GM12878 (cell line): Measurements from ENCODE around the gene MXRA8. TPM values are rescaled to one million over a fixed set of nuclear protein-coding genes. Genes with fewer than 3 reads are reported as not detected.

Experiments used
- EED ChIP-seq: sonication (generic); IDR thresholded peaks from 2 replicates; pipeline ENCODE4 v1.6.1; 2016; ENCODE audit warnings: antibody characterized with exemption, low read depth
- GATAD2B ChIP-seq: fragments of 450-650 bp; conservative IDR thresholded peaks from 2 replicates; pipeline ENCODE4 v1.6.1; 2017; ENCODE audit warnings: low read depth, mild to moderate bottlenecking, moderate library complexity
- IKZF2 ChIP-seq, 2 experiments: fragments of 450-650 bp; IDR thresholded peaks; 2 replicates each; pipeline ENCODE4 v1.6.1; 2017; ENCODE audit warnings: mild to moderate bottlenecking in 2 of 2, moderate library complexity in 2 of 2
- JUND ChIP-seq: IDR thresholded peaks from 2 replicates; pipeline ENCODE4 v1.6.1; 2012; ENCODE audit warnings: low read depth, mild to moderate bottlenecking, low read length, improper control_type of control experiment, moderate library complexity
- KDM1A ChIP-seq: fragments of 200-600 bp; sonication (generic); IDR thresholded peaks from 2 replicates; pipeline ENCODE4 v1.6.1; 2016; ENCODE audit warnings: borderline replicate concordance
- RAD51 ChIP-seq: fragments of 450-650 bp; IDR thresholded peaks from 2 replicates; pipeline ENCODE4 v1.6.1; 2016; ENCODE audit warnings: moderate library complexity, mild to moderate bottlenecking, inconsistent platforms
- RFX5 ChIP-seq: IDR thresholded peaks from 2 replicates; pipeline ENCODE4 v1.6.1; 2011; ENCODE audit warnings: low read depth, low read length, improper control_type of control experiment
- SMAD1 ChIP-seq: fragments of 450-650 bp; IDR thresholded peaks from 2 replicates; pipeline ENCODE4 v1.6.1; 2018; ENCODE audit warnings: mild to moderate bottlenecking, low read depth; ENCODE audit not compliant: partially characterized antibody
- SREBF1 ChIP-seq: IDR thresholded peaks from 2 replicates; pipeline ENCODE4 v1.6.1; 2012; ENCODE audit warnings: mild to moderate bottlenecking, low read length
- STAT1 ChIP-seq: fragments of 450-650 bp; conservative IDR thresholded peaks from 2 replicates; pipeline ENCODE4 v1.6.1; 2014; ENCODE audit warnings: antibody characterized with exemption, mild to moderate bottlenecking
- polyA plus RNA-seq, 11 experiments: library from polyadenylated mRNA; depleted of rRNA in 4 of 11; unstranded in 6 of 11; stranded (reverse) in 5 of 11; fragments of >200 nt; fragmentation: Nextera tagmentation in 4 of 11; fragmentation: Illumina TruSeq in 1 of 11; extraction: Ambion mirVana in 4 of 11; extraction: Trizol in 1 of 11; gene quantifications; 1 replicate in 1 of 11; 2 replicates in 10 of 11; pipeline versions ENCODE4 v1.2.1 to v1.2.3, GENCODE V29; 2011 to 2016; ENCODE audit warnings: inconsistent platforms in 2 of 11, missing spikeins in 2 of 11, low read depth in 1 of 11
- total RNA-seq, 4 experiments: library from RNA; depleted of rRNA in 3 of 4; stranded (reverse); fragments of >200 nt in 3 of 4; fragmentation: Illumina TruSeq in 1 of 4; extraction: Trizol in 1 of 4; gene quantifications; 2 replicates each; pipeline versions ENCODE4 v1.2.1 to v1.2.3, GENCODE V29; 2013 to 2021
- TF ChIP-seq, protein P1 (sequence below): fragments of 450-650 bp; IDR thresholded peaks from 2 replicates; pipeline ENCODE4 v1.6.1; 2018; ENCODE audit warnings: borderline replicate concordance, mild to moderate bottlenecking; ENCODE audit not compliant: partially characterized antibody
- TF ChIP-seq, protein P2 (sequence below): IDR thresholded peaks from 2 replicates; pipeline ENCODE4 v1.6.1; 2012; ENCODE audit warnings: improper control_type of control experiment, low read depth, low read length; ENCODE audit not compliant: insufficient replicate concordance
- TF ChIP-seq, protein P3 (sequence below): fragments of 450-650 bp; formaldehyde crosslinking; IDR thresholded peaks from 2 replicates; pipeline ENCODE4 v1.4.0; 2020; ENCODE audit warnings: mild to moderate bottlenecking, moderate library complexity
- TF ChIP-seq, protein P4 (sequence below): fragments of 450-650 bp; IDR thresholded peaks from 2 replicates; pipeline ENCODE4 v1.6.1; 2017; ENCODE audit warnings: low read depth, mild to moderate bottlenecking, moderate library complexity
- TF ChIP-seq, protein P5 (sequence below): IDR thresholded peaks from 2 replicates; pipeline ENCODE4 v1.6.1; 2012; ENCODE audit warnings: low read depth, low read length, improper control_type of control experiment

The MXRA8 gene
- total and polyA plus RNA-seq, 10 of the 15 experiments (the other 5 are each of a cell fraction or from before 2014, with no cell fraction given) = 0.11 to 0.54 (median 0.21) TPM; not detected in 6

DNA sequence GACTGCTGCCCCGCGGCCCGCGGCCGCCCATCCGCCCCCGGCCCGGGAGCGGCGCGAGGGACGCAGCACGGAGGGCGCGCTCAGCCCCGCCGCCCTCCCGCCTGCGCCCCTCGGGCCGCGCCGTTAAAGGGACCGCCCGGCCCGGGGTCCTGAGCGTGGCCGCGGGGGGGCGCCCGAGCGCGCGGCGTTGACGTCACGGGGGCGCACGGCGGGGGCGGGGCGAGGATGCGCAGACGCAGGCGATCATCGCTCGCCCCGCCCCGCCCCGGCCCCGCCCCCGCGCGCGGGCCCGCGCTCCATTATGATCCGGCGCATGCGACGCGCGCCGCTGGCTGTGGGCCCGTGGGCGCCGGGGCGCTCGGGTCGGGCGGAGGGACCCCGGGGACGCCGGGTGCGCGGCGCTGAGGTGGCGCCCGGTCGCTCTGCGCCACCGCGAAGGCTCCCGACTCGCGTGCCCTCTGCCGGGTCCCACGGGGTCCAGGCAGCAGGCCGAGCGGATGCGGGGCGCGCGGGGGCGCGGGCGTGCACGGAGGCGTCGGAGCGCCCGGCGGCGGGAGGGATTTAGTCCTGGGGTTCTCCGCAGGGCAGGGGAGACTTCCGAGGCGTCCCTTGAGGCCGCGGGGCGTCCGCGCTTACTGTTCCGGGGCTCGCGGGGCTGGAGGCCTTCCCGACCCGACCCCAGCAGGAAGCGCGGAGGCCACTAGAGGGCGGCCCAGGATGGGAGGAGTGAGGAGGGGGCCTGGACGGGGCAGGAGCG, 8.9 kb downstream of the MXRA8 start, which contains the start of gene DVL1 (continued):
- TF ChIP-seq, protein P1, sequence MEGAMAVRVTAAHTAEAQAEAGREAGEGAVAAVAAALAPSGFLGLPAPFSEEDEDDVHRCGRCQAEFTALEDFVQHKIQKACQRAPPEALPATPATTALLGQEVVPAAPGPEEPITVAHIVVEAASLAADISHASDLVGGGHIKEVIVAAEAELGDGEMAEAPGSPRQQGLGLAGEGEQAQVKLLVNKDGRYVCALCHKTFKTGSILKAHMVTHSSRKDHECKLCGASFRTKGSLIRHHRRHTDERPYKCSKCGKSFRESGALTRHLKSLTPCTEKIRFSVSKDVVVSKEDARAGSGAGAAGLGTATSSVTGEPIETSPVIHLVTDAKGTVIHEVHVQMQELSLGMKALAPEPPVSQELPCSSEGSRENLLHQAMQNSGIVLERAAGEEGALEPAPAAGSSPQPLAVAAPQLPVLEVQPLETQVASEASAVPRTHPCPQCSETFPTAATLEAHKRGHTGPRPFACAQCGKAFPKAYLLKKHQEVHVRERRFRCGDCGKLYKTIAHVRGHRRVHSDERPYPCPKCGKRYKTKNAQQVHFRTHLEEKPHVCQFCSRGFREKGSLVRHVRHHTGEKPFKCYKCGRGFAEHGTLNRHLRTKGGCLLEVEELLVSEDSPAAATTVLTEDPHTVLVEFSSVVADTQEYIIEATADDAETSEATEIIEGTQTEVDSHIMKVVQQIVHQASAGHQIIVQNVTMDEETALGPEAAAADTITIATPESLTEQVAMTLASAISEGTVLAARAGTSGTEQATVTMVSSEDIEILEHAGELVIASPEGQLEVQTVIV = no peak
- peak; percentile 99 for TF ChIP-seq GATAD2B
- TF ChIP-seq JUND = no peak
- TF ChIP-seq IKZF2 (IDR thresholded peaks at IDR 0.05) = no peak
- TF ChIP-seq, protein P2, sequence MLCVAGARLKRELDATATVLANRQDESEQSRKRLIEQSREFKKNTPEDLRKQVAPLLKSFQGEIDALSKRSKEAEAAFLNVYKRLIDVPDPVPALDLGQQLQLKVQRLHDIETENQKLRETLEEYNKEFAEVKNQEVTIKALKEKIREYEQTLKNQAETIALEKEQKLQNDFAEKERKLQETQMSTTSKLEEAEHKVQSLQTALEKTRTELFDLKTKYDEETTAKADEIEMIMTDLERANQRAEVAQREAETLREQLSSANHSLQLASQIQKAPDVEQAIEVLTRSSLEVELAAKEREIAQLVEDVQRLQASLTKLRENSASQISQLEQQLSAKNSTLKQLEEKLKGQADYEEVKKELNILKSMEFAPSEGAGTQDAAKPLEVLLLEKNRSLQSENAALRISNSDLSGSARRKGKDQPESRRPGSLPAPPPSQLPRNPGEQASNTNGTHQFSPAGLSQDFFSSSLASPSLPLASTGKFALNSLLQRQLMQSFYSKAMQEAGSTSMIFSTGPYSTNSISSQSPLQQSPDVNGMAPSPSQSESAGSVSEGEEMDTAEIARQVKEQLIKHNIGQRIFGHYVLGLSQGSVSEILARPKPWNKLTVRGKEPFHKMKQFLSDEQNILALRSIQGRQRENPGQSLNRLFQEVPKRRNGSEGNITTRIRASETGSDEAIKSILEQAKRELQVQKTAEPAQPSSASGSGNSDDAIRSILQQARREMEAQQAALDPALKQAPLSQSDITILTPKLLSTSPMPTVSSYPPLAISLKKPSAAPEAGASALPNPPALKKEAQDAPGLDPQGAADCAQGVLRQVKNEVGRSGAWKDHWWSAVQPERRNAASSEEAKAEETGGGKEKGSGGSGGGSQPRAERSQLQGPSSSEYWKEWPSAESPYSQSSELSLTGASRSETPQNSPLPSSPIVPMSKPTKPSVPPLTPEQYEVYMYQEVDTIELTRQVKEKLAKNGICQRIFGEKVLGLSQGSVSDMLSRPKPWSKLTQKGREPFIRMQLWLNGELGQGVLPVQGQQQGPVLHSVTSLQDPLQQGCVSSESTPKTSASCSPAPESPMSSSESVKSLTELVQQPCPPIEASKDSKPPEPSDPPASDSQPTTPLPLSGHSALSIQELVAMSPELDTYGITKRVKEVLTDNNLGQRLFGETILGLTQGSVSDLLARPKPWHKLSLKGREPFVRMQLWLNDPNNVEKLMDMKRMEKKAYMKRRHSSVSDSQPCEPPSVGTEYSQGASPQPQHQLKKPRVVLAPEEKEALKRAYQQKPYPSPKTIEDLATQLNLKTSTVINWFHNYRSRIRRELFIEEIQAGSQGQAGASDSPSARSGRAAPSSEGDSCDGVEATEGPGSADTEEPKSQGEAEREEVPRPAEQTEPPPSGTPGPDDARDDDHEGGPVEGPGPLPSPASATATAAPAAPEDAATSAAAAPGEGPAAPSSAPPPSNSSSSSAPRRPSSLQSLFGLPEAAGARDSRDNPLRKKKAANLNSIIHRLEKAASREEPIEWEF = no peak
- TF ChIP-seq, protein P3, sequence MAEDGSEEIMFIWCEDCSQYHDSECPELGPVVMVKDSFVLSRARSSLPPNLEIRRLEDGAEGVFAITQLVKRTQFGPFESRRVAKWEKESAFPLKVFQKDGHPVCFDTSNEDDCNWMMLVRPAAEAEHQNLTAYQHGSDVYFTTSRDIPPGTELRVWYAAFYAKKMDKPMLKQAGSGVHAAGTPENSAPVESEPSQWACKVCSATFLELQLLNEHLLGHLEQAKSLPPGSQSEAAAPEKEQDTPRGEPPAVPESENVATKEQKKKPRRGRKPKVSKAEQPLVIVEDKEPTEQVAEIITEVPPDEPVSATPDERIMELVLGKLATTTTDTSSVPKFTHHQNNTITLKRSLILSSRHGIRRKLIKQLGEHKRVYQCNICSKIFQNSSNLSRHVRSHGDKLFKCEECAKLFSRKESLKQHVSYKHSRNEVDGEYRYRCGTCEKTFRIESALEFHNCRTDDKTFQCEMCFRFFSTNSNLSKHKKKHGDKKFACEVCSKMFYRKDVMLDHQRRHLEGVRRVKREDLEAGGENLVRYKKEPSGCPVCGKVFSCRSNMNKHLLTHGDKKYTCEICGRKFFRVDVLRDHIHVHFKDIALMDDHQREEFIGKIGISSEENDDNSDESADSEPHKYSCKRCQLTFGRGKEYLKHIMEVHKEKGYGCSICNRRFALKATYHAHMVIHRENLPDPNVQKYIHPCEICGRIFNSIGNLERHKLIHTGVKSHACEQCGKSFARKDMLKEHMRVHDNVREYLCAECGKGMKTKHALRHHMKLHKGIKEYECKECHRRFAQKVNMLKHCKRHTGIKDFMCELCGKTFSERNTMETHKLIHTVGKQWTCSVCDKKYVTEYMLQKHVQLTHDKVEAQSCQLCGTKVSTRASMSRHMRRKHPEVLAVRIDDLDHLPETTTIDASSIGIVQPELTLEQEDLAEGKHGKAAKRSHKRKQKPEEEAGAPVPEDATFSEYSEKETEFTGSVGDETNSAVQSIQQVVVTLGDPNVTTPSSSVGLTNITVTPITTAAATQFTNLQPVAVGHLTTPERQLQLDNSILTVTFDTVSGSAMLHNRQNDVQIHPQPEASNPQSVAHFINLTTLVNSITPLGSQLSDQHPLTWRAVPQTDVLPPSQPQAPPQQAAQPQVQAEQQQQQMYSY (CRISPR knock-in tag) = no peak
- TF ChIP-seq, protein P4, sequence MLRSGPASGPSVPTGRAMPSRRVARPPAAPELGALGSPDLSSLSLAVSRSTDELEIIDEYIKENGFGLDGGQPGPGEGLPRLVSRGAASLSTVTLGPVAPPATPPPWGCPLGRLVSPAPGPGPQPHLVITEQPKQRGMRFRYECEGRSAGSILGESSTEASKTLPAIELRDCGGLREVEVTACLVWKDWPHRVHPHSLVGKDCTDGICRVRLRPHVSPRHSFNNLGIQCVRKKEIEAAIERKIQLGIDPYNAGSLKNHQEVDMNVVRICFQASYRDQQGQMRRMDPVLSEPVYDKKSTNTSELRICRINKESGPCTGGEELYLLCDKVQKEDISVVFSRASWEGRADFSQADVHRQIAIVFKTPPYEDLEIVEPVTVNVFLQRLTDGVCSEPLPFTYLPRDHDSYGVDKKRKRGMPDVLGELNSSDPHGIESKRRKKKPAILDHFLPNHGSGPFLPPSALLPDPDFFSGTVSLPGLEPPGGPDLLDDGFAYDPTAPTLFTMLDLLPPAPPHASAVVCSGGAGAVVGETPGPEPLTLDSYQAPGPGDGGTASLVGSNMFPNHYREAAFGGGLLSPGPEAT = no peak
- no peak; the same call in 1 of the 2 replicates for TF ChIP-seq STAT1
- no peak for TF ChIP-seq RAD51
- no peak for TF ChIP-seq RFX5
- TF ChIP-seq, protein P5, sequence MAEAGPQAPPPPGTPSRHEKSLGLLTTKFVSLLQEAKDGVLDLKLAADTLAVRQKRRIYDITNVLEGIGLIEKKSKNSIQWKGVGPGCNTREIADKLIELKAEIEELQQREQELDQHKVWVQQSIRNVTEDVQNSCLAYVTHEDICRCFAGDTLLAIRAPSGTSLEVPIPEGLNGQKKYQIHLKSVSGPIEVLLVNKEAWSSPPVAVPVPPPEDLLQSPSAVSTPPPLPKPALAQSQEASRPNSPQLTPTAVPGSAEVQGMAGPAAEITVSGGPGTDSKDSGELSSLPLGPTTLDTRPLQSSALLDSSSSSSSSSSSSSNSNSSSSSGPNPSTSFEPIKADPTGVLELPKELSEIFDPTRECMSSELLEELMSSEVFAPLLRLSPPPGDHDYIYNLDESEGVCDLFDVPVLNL = no peak
- TF ChIP-seq SMAD1 = no peak
- TF ChIP-seq EED = no peak
- TF ChIP-seq SREBF1 = no peak
- TF ChIP-seq KDM1A = no peak
